Neutrophil (primary cell): Measurements from ENCODE around the gene PDE1A.

Experiments used
- H3K27ac ChIP-seq: fragments of 200-600 bp; sonication (generic); 2 replicates; pipeline ENCODE4 v1.5.1; 2016; ENCODE audit warnings: mild to moderate bottlenecking, moderate library complexity
- H3K27me3 ChIP-seq: fragments of 200-600 bp; sonication (generic); 2 replicates; pipeline ENCODE4 v1.6.0; 2016; ENCODE audit warnings: mild to moderate bottlenecking
- H3K36me3 ChIP-seq: fragments of 200-600 bp; sonication (generic); 2 replicates; pipeline ENCODE4 v1.5.1; 2017
- H3K4me1 ChIP-seq, 2 experiments: fragments of 200-600 bp in 1 of 2; sonication (generic) in 1 of 2; 1 replicate in 1 of 2; 2 replicates in 1 of 2; pipeline versions ENCODE4 v1.5.1 to v1.6.1; 2013 to 2016; ENCODE audit warnings: low read depth in 1 of 2, low read length in 1 of 2, mild to moderate bottlenecking in 1 of 2, moderate library complexity in 1 of 2; ENCODE audit not compliant: control insufficient read depth in 1 of 2, insufficient read depth in 1 of 2
- H3K4me3 ChIP-seq, 2 experiments: fragments of 200-600 bp in 1 of 2; sonication (generic) in 1 of 2; 1 replicate in 1 of 2; 2 replicates in 1 of 2; pipeline ENCODE4 v1.5.1; 2013 to 2016; ENCODE audit warnings: low read depth in 1 of 2, low read length in 1 of 2, mild to moderate bottlenecking in 1 of 2, moderate library complexity in 1 of 2
- H3K9me3 ChIP-seq: fragments of 200-600 bp; sonication (generic); 2 replicates; pipeline ENCODE4 v1.5.1; 2016
- CTCF ChIP-seq: fragments of 200-600 bp; sonication (generic); IDR thresholded peaks from 2 replicates; pipeline ENCODE4 v1.5.1; 2016; ENCODE audit warnings: antibody characterized with exemption

PDE1A gene

DNA sequence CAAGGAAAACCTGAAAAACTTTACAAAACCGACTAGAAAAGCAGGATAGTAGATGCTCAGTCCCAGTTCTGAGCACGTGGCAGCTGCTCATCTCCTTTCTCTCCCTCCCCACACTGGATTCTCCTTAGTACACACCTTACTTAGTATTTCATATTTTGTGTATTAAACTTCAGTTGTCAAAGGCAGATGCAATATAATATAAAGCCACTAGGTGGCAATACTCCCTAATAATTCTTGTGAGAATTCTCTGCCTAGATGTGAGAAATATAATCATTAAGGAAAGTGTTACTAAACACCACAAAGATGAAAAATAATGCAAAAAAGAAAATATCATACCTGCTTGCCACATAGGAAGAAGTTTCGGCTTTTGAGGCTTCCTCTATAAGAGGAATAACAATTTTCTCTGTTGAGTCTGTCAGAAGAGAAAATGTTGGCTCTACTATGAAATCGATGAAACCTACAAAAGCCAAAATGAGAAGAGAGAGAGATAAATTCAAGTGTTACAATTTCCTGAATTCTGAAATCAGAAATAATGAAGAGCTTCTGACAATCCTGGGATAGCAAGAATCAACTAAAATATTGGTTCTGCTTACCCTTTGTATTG is 240.6 kb downstream of the PDE1A start:
- TF ChIP-seq CTCF: peak; percentile 49
- H3K4me1 ChIP-seq: no peaks in the 10 kb centered on the region
- H3K9me3 ChIP-seq: no peaks in the 10 kb centered on the region
- no peak overlapping the region for H3K27ac ChIP-seq
- H3K27me3 ChIP-seq: no peaks in the 10 kb centered on the region
- no peaks in the 10 kb centered on the region for H3K36me3 ChIP-seq
- no peak overlapping the region for H3K4me3 ChIP-seq

DNA sequence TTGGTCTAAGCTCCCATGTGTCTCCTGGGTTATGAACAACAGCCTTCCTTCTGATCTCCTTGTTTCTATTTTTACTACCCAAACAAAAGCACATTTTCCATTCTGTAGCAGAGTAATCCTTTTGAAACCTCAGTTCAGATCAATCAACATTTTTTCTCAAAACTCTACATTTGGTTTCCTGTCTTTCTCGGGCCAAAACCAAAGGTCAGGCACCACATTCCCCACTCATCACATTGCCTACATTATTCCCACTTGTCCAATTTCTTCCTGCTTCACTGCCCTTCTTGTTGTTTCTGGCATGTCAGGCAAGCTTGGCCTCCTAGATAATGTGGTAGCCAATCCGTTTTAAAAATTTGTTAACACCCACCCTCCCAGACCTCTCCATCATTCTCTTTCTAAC is 244.4 kb downstream of the PDE1A start:
- Histone ChIP-seq H3K36me3 (no peaks in the 10 kb centered on the region), H3K9me3 (no peaks in the 10 kb centered on the region), H3K4me3 (no peak overlapping the region), H3K4me1 (no peaks in the 10 kb centered on the region), H3K27ac (no peak overlapping the region), H3K27me3 (no peaks in the 10 kb centered on the region)
- TF ChIP-seq CTCF: no peak

DNA sequence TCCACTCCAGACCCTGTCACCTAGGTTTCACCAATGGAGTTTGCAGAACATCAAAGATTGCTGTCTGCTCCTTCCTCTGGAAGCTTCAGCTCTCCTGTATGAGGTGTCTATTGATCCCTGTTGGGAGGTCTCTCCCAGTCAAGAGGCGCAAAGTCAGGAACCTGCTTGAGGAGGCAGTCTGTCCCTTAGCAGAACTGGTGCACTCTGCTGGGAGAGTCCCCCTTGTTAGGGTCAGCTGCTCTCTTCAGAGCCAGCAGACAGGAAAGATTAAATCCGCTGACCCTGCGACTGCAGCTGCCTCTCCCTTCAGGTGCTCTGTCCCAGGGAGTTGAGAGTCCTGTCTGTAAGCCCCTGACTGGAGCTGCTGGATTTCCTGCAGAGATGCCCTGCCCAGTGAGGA is 245.5 kb downstream of the PDE1A start:
- Histone ChIP-seq H3K4me1 (no peaks in the 10 kb centered on the region), H3K4me3 (no peak overlapping the region), H3K9me3 (no peaks in the 10 kb centered on the region), H3K36me3 (no peaks in the 10 kb centered on the region), H3K27me3 (no peaks in the 10 kb centered on the region), H3K27ac (no peak overlapping the region)
- TF ChIP-seq CTCF: no peak

DNA sequence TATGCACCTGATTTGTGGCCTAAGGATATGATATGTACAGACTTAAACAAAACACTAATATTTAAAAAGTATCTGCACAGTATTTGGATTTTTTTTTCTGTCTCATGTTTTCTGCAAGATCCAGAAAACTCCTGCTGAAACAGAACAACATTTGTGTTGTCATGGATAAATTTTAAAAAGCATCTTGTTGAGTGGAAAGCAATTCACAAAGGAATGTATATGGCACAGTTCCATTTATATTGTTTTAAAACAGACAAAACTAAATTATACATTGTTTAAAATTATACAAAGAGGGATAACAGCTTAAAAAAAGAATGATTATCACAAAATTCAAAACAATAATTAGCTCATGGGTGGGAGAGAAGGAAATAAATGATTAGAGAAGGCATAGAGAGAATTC is 247.7 kb downstream of the PDE1A start:
- no peaks in the 10 kb centered on the region for H3K36me3 ChIP-seq
- no peaks in the 10 kb centered on the region for H3K4me1 ChIP-seq
- no peak for TF ChIP-seq CTCF
- no peak overlapping the region for H3K4me3 ChIP-seq
- H3K27me3 ChIP-seq: no peaks in the 10 kb centered on the region
- H3K9me3 ChIP-seq: no peaks in the 10 kb centered on the region
- H3K27ac ChIP-seq: no peak overlapping the region

DNA sequence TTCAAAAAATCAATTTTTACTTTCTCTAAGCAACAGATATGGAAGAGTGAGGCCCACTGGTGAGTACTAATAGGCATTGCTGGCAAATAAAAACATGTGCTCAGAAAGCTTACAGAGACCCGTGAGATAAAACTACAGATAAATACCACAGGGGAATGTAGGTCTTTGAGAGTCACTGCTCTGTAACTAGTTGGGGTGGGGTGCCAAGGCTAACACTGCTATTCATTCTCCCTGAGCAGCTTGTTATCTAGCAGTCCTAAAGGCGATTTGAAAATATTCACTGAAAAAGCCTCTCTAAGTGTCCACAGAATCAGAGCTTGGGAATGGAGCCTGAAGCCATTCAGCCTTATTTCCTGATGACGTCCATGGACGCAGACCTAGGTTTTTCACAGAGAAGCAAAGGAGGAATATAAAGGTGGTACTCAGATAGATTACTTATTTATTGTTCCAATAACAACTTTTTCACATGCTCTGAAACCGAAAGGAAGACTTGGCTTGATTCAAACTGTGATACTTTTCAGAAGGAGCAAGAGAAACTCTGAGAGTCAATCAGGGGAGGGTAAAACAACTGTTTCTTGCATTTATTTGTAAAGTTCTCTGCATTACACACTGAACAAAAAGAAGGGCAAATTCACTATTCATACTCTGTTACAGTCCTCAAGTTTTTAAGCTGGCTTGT is 252.8 kb downstream of the PDE1A start:
- Histone ChIP-seq H3K9me3 (no peaks in the 10 kb centered on the region), H3K36me3 (no peaks in the 10 kb centered on the region), H3K4me1 (no peaks in the 10 kb centered on the region), H3K4me3 (no peak overlapping the region), H3K27ac (no peak overlapping the region), H3K27me3 (no peaks in the 10 kb centered on the region)
- TF ChIP-seq CTCF: no peak
